HepG2 (cell line): ENCODE results near the gene RCOR3. TPM values are rescaled to one million over a fixed set of nuclear protein-coding genes. Genes with fewer than 3 reads are reported as not detected.

Experiments
- AHR ChIP-seq: IDR thresholded peaks from 2 replicates; pipeline ENCODE4 v1.6.1; 2018; ENCODE audit warnings: missing genetic modification reagents, missing compliant biosample characterization
- ARID3A ChIP-seq: IDR thresholded peaks from 2 replicates; pipeline ENCODE4 v1.6.1; 2012; ENCODE audit warnings: low read depth, low read length, improper control_type of control experiment
- ATF7-NPFF ChIP-seq: sonication (generic); formaldehyde crosslinking; IDR thresholded peaks from 2 replicates; pipeline ENCODE4 v1.8.1; 2023; ENCODE audit warnings: mild to moderate bottlenecking, low read depth, missing genetic modification reagents, moderate library complexity
- BRCA1 ChIP-seq: sonication (generic); formaldehyde crosslinking; IDR thresholded peaks from 2 replicates; pipeline ENCODE4 v1.4.0; 2020; ENCODE audit warnings: missing genetic modification reagents
- DR1 ChIP-seq: sonication (generic); formaldehyde crosslinking; IDR thresholded peaks from 2 replicates; pipeline ENCODE4 v1.8.0; 2021; ENCODE audit warnings: mild to moderate bottlenecking, missing genetic modification reagents, inconsistent platforms
- HNRNPL ChIP-seq: fragments of 200-400 bp; formaldehyde crosslinking; IDR thresholded peaks from 2 replicates; pipeline ENCODE4 v1.6.1; 2017; ENCODE audit warnings: mild to moderate bottlenecking, low read depth, low read length
- HNRNPLL ChIP-seq: fragments of 200-400 bp; formaldehyde crosslinking; IDR thresholded peaks from 2 replicates; pipeline ENCODE4 v1.6.1; 2017; ENCODE audit warnings: mild to moderate bottlenecking, low read depth, low read length; ENCODE audit not compliant: poor library complexity, severe bottlenecking
- KAT8 ChIP-seq: IDR thresholded peaks from 2 replicates; pipeline ENCODE4 v1.6.1; 2016; ENCODE audit warnings: missing genetic modification reagents, missing compliant biosample characterization
- NFYC ChIP-seq: IDR thresholded peaks from 2 replicates; pipeline ENCODE4 v1.6.1; 2016; ENCODE audit warnings: missing genetic modification reagents, missing compliant biosample characterization
- PHF5A ChIP-seq: IDR thresholded peaks from one replicate; pipeline ENCODE4 v1.6.1; 2018; ENCODE audit warnings: low read depth, missing genetic modification reagents; ENCODE audit not compliant: unreplicated experiment
- POLR2A ChIP-seq, 2 experiments: IDR thresholded peaks; 2 replicates each; pipeline ENCODE4 v1.6.1; 2011; ENCODE audit warnings: low read depth in 2 of 2, low read length in 2 of 2, mild to moderate bottlenecking in 1 of 2, moderate library complexity in 1 of 2; ENCODE audit not compliant: insufficient read depth in 1 of 2
- RFX5 ChIP-seq: IDR thresholded peaks from 2 replicates; pipeline ENCODE4 v1.6.1; 2011; ENCODE audit warnings: low read depth, low read length, improper control_type of control experiment
- SMYD3 ChIP-seq: sonication (generic); formaldehyde crosslinking; IDR thresholded peaks from 2 replicates; pipeline ENCODE4 v1.8.1; 2023; ENCODE audit warnings: mild to moderate bottlenecking, missing genetic modification reagents
- TFDP1 ChIP-seq: IDR thresholded peaks from 2 replicates; pipeline ENCODE4 v1.6.1; 2016; ENCODE audit warnings: missing compliant biosample characterization, missing genetic modification reagents, borderline replicate concordance
- ZGPAT ChIP-seq: IDR thresholded peaks from 2 replicates; pipeline ENCODE4 v1.6.1; 2016; ENCODE audit warnings: mild to moderate bottlenecking
- ZNF18 ChIP-seq: sonication (generic); formaldehyde crosslinking; IDR thresholded peaks from 2 replicates; pipeline ENCODE4 v1.8.0; 2022; ENCODE audit warnings: mild to moderate bottlenecking, missing genetic modification reagents; ENCODE audit not compliant: insufficient replicate concordance
- ZNF205 ChIP-seq: IDR thresholded peaks from 2 replicates; pipeline ENCODE4 v1.6.1; 2018; ENCODE audit warnings: missing biosample characterization, missing genetic modification reagents
- ZNF234 ChIP-seq: sonication (generic); formaldehyde crosslinking; conservative IDR thresholded peaks from 2 replicates; pipeline ENCODE4 v1.5.1; 2020; ENCODE audit warnings: mild to moderate bottlenecking, missing genetic modification reagents
- ZNF777 ChIP-seq: sonication (generic); formaldehyde crosslinking; IDR thresholded peaks from 2 replicates; pipeline ENCODE4 v1.4.0; 2020; ENCODE audit warnings: missing genetic modification reagents
- ZNF878 ChIP-seq: sonication (generic); formaldehyde crosslinking; IDR thresholded peaks from 2 replicates; pipeline ENCODE4 v1.8.1; 2023; ENCODE audit warnings: mild to moderate bottlenecking, missing genetic modification reagents, moderate library complexity
- ZNF879 ChIP-seq: sonication (generic); formaldehyde crosslinking; IDR thresholded peaks from 2 replicates; pipeline ENCODE4 v1.8.1; 2023; ENCODE audit warnings: missing genetic modification reagents
- ZNF883 ChIP-seq: sonication (generic); formaldehyde crosslinking; IDR thresholded peaks from 2 replicates; pipeline ENCODE4 v1.5.1; 2020; ENCODE audit warnings: mild to moderate bottlenecking, missing genetic modification reagents; ENCODE audit errors: not compliant biosample characterization
- ZSCAN21 ChIP-seq: sonication (generic); formaldehyde crosslinking; IDR thresholded peaks from 2 replicates; pipeline ENCODE4 v1.8.0; 2022; ENCODE audit warnings: mild to moderate bottlenecking, missing genetic modification reagents, moderate library complexity, borderline replicate concordance
- ZSCAN25 ChIP-seq: sonication (generic); formaldehyde crosslinking; IDR thresholded peaks from 2 replicates; pipeline ENCODE4 v1.8.0; 2022; ENCODE audit warnings: mild to moderate bottlenecking, missing genetic modification reagents
- polyA plus RNA-seq, 8 experiments: library from polyadenylated mRNA; depleted of rRNA in 3 of 8; stranded (reverse) in 7 of 8; unstranded in 1 of 8; fragments of >200 nt; fragmentation: Illumina TruSeq in 4 of 8; extraction: Trizol in 4 of 8; gene quantifications; 2 replicates each; pipeline versions ENCODE4 v1.2.1 to v1.2.3, GENCODE V29; 2011 to 2016; ENCODE audit warnings: low read depth in 4 of 8, missing spikeins in 1 of 8, mixed read lengths in 1 of 8; ENCODE audit not compliant: insufficient read depth in 1 of 8
- total RNA-seq, 5 experiments: library from RNA; depleted of rRNA; stranded (reverse); fragments of >200 nt; fragmentation: Illumina TruSeq; extraction: Trizol; gene quantifications; 2 replicates each; pipeline ENCODE4 v1.2.3, GENCODE V29; 2016; ENCODE audit warnings: low read depth in 1 of 5

RCOR3 gene
- total and polyA plus RNA-seq, 2 of the 13 experiments (the other 11 are each of a cell fraction or from before 2014, with no cell fraction given): 16.8 to 31.6 TPM

- peak; percentile 50; the same call in 1 of the 2 replicates for TF ChIP-seq ZGPAT (CRISPR knock-in tag)
- peak; percentile 62 for TF ChIP-seq NFYC
- TF ChIP-seq AHR (CRISPR knock-in tag): no peak
- TF ChIP-seq TFDP1 (CRISPR knock-in tag): 0 out of 2 replicates have a peak, but pooled peaks have one; percentile 37
- TF ChIP-seq ZSCAN25 (CRISPR knock-in tag): peak; percentile 62; the same call in 1 of the 2 replicates
- peak; percentile 55; the same call in 1 of the 2 replicates for TF ChIP-seq HNRNPL
- peak; percentile 44 for TF ChIP-seq ZNF883 (CRISPR knock-in tag)
- TF ChIP-seq ZSCAN21 (CRISPR knock-in tag): peak; percentile 49; the same call in 1 of the 2 replicates
- TF ChIP-seq ZNF777 (CRISPR knock-in tag): peak; percentile 42; the same call in 1 of the 2 replicates
- TF ChIP-seq ARID3A: no peak
- TF ChIP-seq ATF7-NPFF (CRISPR knock-in tag): 0 out of 2 replicates have a peak, but pooled peaks have one; percentile 39
- no peak for TF ChIP-seq RFX5
- no peak for TF ChIP-seq ZNF879 (CRISPR knock-in tag)
- TF ChIP-seq ZNF205 (CRISPR knock-in tag): no peak
- peak; percentile 20 for TF ChIP-seq PHF5A (CRISPR knock-in tag)
- peak; percentile 41; the same call in 1 of the 2 replicates for TF ChIP-seq DR1 (CRISPR knock-in tag)
- TF ChIP-seq SMYD3: no peak
- peak; percentile 70 for TF ChIP-seq ZNF18 (CRISPR knock-in tag)
- TF ChIP-seq HNRNPLL: peak; percentile 52
- TF ChIP-seq BRCA1 (CRISPR knock-in tag): 0 out of 2 replicates have a peak, but pooled peaks have one; percentile 24
- 0 out of 2 replicates have a peak, but pooled peaks have one; percentile 58 for TF ChIP-seq ZNF234 (CRISPR knock-in tag)
- peak; percentile 71 to 79 for TF ChIP-seq POLR2A (IDR thresholded peaks at IDR 0.05; ENCODE audit: insufficient read depth in 1 of 2, low read depth in 2 of 2, low read length in 2 of 2)
- TF ChIP-seq ZNF878: 0 out of 2 replicates have a peak, but pooled peaks have one; percentile 1
- TF ChIP-seq KAT8: peak; percentile 50; the same call in 1 of the 2 replicates
Measured at GRCh38 chr1:211260141-211261107, 1.3 kb downstream of the RCOR3 start (continued).
